ENCODE data around the gene RHOT2. TPM values are rescaled to one million over a fixed set of nuclear protein-coding genes. Genes with fewer than 3 reads are reported as not detected.

RHOT2 gene
- total RNA-seq, 6 experiments from 2014 or later: 73.9 to 93.4 (median 84.8) TPM

GRCh38 chr16:695355-696089 is 27.6 kb downstream of the RHOT2 start:
- Mint-ChIP-seq H3K4me3 (no peak overlapping the region), H3K27ac (no peak overlapping the region), H3K36me3 (ENCODE audit: low read depth) (no peaks in the 10 kb centered on the region), H3K9me3 (no peaks in the 10 kb centered on the region), H3K27me3 (ENCODE audit: insufficient read depth) (peaks cover 27% of the 10 kb centered on the region), H3K4me1 (ENCODE audit: low read depth) (0 out of 2 replicates have a peak, but pooled peaks cover 6% of the 10 kb centered on the region)
- no peak for DNase-seq
- no peak for TF ChIP-seq CTCF (IDR thresholded peaks at IDR 0.05)

- no peak overlapping the region for H3K27ac Mint-ChIP-seq
- H3K4me3 Mint-ChIP-seq: no peak overlapping the region
- no peak for TF ChIP-seq CTCF (IDR thresholded peaks at IDR 0.05)
- DNase-seq: no peak
- H3K27me3 Mint-ChIP-seq (ENCODE audit: insufficient read depth): peaks cover 35% of the 10 kb centered on the region
- no peaks in the 10 kb centered on the region for H3K4me1 Mint-ChIP-seq (ENCODE audit: low read depth)
- H3K36me3 Mint-ChIP-seq (ENCODE audit: low read depth): no peaks in the 10 kb centered on the region
- no peaks in the 10 kb centered on the region for H3K9me3 Mint-ChIP-seq
Measured at GRCh38 chr16:698911-699671, 31.2 kb downstream of the RHOT2 start.

- DNase-seq: no peak
- no peaks in the 10 kb centered on the region for H3K9me3 Mint-ChIP-seq
- TF ChIP-seq CTCF (IDR thresholded peaks at IDR 0.05): no peak
- H3K4me3 Mint-ChIP-seq: no peak overlapping the region
- H3K27ac Mint-ChIP-seq: no peak overlapping the region
- H3K27me3 Mint-ChIP-seq (ENCODE audit: insufficient read depth): peaks cover 26% of the 10 kb centered on the region
- H3K36me3 Mint-ChIP-seq (ENCODE audit: low read depth): no peaks in the 10 kb centered on the region
- no peaks in the 10 kb centered on the region for H3K4me1 Mint-ChIP-seq (ENCODE audit: low read depth)
Measured at GRCh38 chr16:700684-701584, 33.0 kb downstream of the RHOT2 start.

- H3K9me3 Mint-ChIP-seq: no peaks in the 10 kb centered on the region
- H3K27me3 Mint-ChIP-seq (ENCODE audit: insufficient read depth): peaks cover 32% of the 10 kb centered on the region
- H3K27ac Mint-ChIP-seq: no peak overlapping the region
- no peaks in the 10 kb centered on the region for H3K4me1 Mint-ChIP-seq (ENCODE audit: low read depth)
- no peak for TF ChIP-seq CTCF (IDR thresholded peaks at IDR 0.05)
- DNase-seq: no peak
- no peaks in the 10 kb centered on the region for H3K36me3 Mint-ChIP-seq (ENCODE audit: low read depth)
- no peak overlapping the region for H3K4me3 Mint-ChIP-seq
Measured at GRCh38 chr16:702341-702740, 34.4 kb downstream of the RHOT2 start.

GRCh38 chr16:703406-703805 is 35.5 kb downstream of the RHOT2 start:
- no peak for DNase-seq
- Mint-ChIP-seq H3K36me3 (ENCODE audit: low read depth) (no peaks in the 10 kb centered on the region), H3K4me3 (no peak overlapping the region), H3K4me1 (ENCODE audit: low read depth) (no peaks in the 10 kb centered on the region), H3K27ac (no peak overlapping the region), H3K27me3 (ENCODE audit: insufficient read depth) (peaks cover 37% of the 10 kb centered on the region), H3K9me3 (no peaks in the 10 kb centered on the region)
- TF ChIP-seq CTCF (IDR thresholded peaks at IDR 0.05): no peak

Measured in HFFc6 (cell line).